GM18868 (cell line): ENCODE results near the gene SPG7.
"Not testable (repeated sequence)": the region's sequence is repeated elsewhere in the genome, so short reads cannot be mapped to it uniquely, and the experiment has no call there.

Experiments
- ATAC-seq: cut with Tn5 transposase; IDR thresholded peaks from one replicate; pipeline ENCODE4 v1.9.1; 2021; ENCODE audit warnings: mild to moderate bottlenecking, moderate library complexity; ENCODE audit not compliant: unreplicated experiment

Gene SPG7

GRCh38 chr16:89507834-89508590, at the start of gene SPG7:
Gene SPG7, plus strand, starts transcription at chr16:89508403. Its CDS starts 15 bp downstream, at chr16:89508418.
- ATAC-seq = peak; percentile 76

- ATAC-seq = no peak
Observed at GRCh38 chr16:89458551-89458950, 49.7 kb upstream of the SPG7 start.

GRCh38 chr16:89458967-89459366, 49.2 kb upstream of the SPG7 start:
- no peak for ATAC-seq

- ATAC-seq = no peak
Observed at GRCh38 chr16:89460556-89460955, 47.6 kb upstream of the SPG7 start.

- ATAC-seq = not testable (repeated sequence)
Observed at GRCh38 chr16:89461890-89462289, 46.3 kb upstream of the SPG7 start.

GRCh38 chr16:89462639-89463038, 45.6 kb upstream of the SPG7 start:
- not testable (repeated sequence) for ATAC-seq

- ATAC-seq = not testable (repeated sequence)
Observed at GRCh38 chr16:89463312-89463711, 44.9 kb upstream of the SPG7 start.

GRCh38 chr16:89466920-89467319, 41.3 kb upstream of the SPG7 start:
- ATAC-seq = no peak

GRCh38 chr16:89467382-89467781, 40.8 kb upstream of the SPG7 start:
- no peak for ATAC-seq

GRCh38 chr16:89472711-89473075, 35.5 kb upstream of the SPG7 start:
- no peak for ATAC-seq

- no peak for ATAC-seq
Observed at GRCh38 chr16:89473136-89473712, 35.0 kb upstream of the SPG7 start.

- no peak for ATAC-seq
Observed at GRCh38 chr16:89473791-89474414, 34.3 kb upstream of the SPG7 start.

- ATAC-seq = no peak
Observed at GRCh38 chr16:89475144-89475543, 33.1 kb upstream of the SPG7 start.

GRCh38 chr16:89476379-89476778, 31.8 kb upstream of the SPG7 start:
- peak; percentile 14 for ATAC-seq

GRCh38 chr16:89476811-89477261, 31.4 kb upstream of the SPG7 start:
- ATAC-seq = peak; percentile 82

GRCh38 chr16:89478576-89479221, 29.5 kb upstream of the SPG7 start:
- no peak for ATAC-seq

- no peak for ATAC-seq
Observed at GRCh38 chr16:89481356-89481955, 26.7 kb upstream of the SPG7 start.

GRCh38 chr16:89482150-89482816, 25.9 kb upstream of the SPG7 start:
- no peak for ATAC-seq

- no peak for ATAC-seq
Observed at GRCh38 chr16:89482817-89483205, 25.4 kb upstream of the SPG7 start.

GRCh38 chr16:89484041-89484501, 24.1 kb upstream of the SPG7 start:
- ATAC-seq = no peak
